Hematopoietic multipotent progenitor cell (in vitro differentiated cells): ENCODE measurements around the gene ASL. TPM values are rescaled to one million over a fixed set of nuclear protein-coding genes. Genes with fewer than 3 reads are reported as not detected.
"Not testable (repeated sequence)": the region's sequence is repeated elsewhere in the genome, so short reads cannot be mapped to it uniquely, and the experiment has no call there.

Source experiments
- DNase-seq, 3 donors: peaks; one replicate each; pipeline ENCODE4 v3.0.0-alpha.2; 2011 to 2015; ENCODE audit warnings: low read depth in 2 of 3, low spot score in 2 of 3
- total RNA-seq: library from RNA; depleted of rRNA; stranded (reverse); fragments of >200 nt; gene quantifications from one replicate; pipeline ENCODE4 v1.2.3, GENCODE V29; 2012

The ASL gene
- total RNA-seq, 1 donor = 40.4 TPM

DNA sequence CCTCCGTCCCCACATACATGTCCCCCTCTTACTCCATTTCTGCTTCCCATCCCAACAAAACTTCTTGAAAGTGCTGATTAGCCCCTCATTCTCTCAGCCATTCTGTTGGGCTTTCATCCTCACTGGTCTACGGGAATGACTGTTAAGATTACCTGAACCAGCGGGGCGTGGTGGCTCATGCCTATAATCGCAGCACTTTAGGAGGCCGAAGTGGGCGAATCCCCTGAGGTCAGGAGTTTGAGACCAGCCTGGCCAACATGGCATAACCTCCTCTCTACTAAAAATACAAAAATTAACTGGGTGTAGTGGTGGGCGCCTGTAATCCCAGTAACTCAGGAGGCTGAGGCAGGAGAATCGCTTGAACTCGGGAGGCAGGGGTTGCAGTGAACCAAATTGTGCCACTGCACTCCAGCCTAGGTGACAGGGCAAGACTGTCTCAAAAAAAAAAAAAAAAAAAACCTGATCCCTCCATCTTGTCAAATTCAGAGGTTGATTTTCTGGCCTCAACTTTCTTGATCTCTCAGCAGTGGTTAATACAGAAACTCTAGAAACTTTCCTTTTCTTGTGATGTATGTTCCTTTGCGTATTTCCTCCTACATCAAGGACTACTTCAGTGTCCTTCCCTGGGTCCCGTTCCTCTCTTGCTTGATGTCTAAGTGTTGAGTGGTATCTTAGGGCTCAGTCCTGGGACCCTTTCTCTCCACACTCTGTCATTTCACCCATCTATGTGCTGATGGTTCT is 41.2 kb downstream of the ASL start:
- DNase-seq = not testable (repeated sequence)

DNA sequence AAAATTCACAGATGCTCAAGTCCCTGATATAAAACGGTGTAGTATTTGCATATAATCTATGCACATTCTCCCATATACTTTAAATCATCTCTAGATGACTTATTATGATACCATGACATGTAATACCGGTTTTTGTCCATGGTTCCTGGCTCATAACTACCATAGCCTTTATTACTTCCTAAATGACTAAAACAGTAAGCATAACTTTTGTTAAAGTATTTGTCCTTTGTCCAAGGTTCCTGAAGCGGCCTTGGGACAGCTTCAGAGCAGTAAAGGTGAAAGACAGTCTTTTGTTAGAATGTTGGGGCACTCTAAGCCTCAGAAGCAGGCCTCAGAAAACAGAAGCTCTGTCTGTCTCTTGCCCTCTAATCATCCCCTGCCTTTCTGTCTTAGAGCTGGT is 43.0 kb downstream of the ASL start:
- DNase-seq = no peak

- no peak for DNase-seq
Observed at GRCh38 chr7:66119245-66119850, 43.7 kb downstream of the ASL start.

DNA sequence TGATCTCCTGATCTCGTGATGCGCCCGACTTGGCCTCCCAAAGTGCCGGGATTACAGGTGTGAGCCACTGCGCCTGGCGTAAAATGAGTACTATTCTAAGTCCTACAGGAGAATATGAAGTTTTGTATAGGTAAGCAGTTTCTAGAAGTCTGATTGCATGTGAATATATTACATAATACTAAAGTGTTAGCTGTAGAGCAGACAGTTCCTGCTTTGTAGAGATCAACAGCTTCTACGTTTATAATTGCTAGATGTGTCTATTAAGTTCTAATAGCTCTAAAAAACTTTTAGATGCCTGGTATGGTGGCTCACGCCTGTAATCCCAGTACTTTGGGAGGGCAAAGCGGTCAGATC is 47.5 kb downstream of the ASL start:
- no peak for DNase-seq

GRCh38 chr7:66124569-66124861 is 48.9 kb downstream of the ASL start:
- not testable (repeated sequence) for DNase-seq

DNA sequence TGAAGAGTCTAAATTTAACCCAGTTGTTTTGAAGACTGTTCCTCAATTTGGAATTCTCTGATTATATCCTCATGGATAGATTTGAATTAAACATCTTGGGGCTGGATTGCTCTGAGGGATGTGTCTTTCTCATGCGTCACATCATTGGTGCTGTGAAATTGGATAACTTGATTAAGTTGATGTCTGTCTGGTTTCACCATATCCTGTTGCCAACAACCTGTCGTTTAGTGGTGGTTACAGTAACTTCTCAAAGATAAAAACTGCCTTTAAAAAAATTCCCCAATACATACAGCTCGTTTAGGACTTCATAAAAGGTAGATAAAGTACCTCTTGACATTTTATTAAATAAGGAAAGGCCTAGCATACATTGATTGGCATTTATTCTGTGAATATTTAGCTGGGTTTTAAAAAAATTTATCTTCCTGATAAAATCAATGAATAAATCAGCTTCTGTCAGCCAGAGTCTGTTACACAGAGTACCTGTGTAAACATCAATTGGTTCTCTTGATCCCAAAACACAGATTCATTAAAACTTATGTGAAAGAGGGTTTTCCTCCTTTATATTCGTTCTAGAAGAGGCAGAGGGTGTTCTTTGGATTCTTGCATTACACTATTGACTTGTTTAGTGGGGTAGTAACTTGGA is 49.6 kb downstream of the ASL start:
- peak in 1 of 3 donors; percentile 4 for DNase-seq

- DNase-seq = not testable (repeated sequence)
Observed at GRCh38 chr7:66125781-66126352, 50.2 kb downstream of the ASL start.

- not testable (repeated sequence) for DNase-seq
Observed at GRCh38 chr7:66127172-66127571, 51.6 kb downstream of the ASL start.

DNA sequence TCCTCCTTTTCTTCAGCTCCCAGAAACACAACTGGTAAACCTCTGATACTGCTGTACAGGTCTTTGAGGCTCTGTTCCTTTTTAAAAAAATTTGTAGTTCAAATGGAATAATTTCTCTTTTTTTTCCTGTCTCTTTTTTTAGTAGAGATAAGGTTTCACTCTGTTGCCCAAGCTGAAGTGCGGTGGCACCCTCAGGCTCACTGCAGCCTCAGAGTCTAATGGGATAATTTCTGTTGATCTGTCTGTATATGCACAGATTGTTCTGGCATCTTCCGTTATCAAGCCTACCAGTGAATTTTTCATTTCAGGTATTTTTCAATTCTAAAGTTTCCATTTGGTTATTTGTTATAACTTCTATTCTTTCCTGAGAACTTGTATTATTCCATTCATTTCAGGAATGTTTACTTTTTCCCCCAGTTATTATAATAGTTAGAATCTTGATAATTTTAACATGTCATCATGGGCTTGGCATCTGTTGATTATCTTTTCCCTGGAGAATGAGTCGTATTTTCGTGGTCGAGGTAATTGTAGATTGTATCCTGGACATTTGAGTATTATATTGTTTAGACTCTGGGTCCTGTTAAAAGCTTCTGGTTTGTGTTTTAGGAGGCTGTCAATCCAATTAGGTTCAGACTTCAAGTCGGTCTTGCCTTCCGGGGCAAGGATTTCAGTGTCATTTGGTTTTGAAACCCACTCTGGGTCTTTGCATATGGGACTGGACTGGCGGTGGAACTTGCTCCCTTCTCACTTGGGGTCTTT is 63.6 kb downstream of the ASL start:
- no peak for DNase-seq

DNA sequence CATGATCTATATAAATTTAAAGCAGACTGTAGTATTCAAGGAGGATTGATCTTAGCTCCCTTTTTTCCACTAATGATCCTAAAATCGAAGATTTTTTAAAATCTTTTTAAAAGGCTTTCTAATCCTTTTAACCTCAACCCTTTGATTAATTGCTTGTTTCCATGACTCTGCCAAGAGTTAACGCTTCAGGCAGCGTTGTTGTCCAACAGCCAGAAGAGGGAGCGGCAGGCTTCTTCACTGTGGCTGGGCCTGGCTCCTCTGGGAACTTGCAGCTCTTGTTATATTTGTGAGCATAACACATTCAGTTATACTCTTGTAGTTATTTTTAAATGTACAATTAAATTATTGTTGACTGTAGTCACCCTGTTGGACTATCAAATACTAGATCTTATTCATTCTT is 65.3 kb downstream of the ASL start:
- DNase-seq = peak in 2 of 3 donors; percentile 12 to 63

GRCh38 chr7:66142334-66142733 is 66.7 kb downstream of the ASL start:
- DNase-seq = no peak

GRCh38 chr7:66142996-66143395 is 67.4 kb downstream of the ASL start:
- DNase-seq = no peak

Other genes starting within 250 kb of the ASL start
- 9.4 TPM for gene VKORC1L1, start 202.7 kb upstream of the ASL start, total RNA-seq
- gene GUSB, start 93.6 kb upstream of the ASL start, total RNA-seq = 89.4 TPM
- 30.2 TPM for gene CRCP, start 39.0 kb downstream of the ASL start, total RNA-seq
- gene TPST1, start 129.5 kb downstream of the ASL start, total RNA-seq = 6.5 TPM